Nephron progenitor cell (in vitro differentiated cells): ENCODE results near the gene MBD3L2.
"Not testable (repeated sequence)": the region's sequence is repeated elsewhere in the genome, so short reads cannot be mapped to it uniquely, and the experiment has no call there.

Experiments
- DNase-seq: peaks from one replicate; pipeline ENCODE4 v3.0.0; 2021
- H3K27ac Mint-ChIP-seq: 2 replicates; pipeline ENCODE4 v1.8.0; 2021; ENCODE audit warnings: mild to moderate bottlenecking, moderate library complexity, mixed read lengths
- H3K27me3 Mint-ChIP-seq: 2 replicates; pipeline ENCODE4 v1.8.0; 2021; ENCODE audit warnings: mild to moderate bottlenecking, low read depth, mixed read lengths; ENCODE audit not compliant: poor library complexity
- H3K36me3 Mint-ChIP-seq: 2 replicates; pipeline ENCODE4 v1.8.0; 2021; ENCODE audit warnings: low read depth, mixed read lengths
- H3K4me1 Mint-ChIP-seq: 2 replicates; pipeline ENCODE4 v1.8.0; 2021; ENCODE audit warnings: mixed read lengths
- H3K4me3 Mint-ChIP-seq: 2 replicates; pipeline ENCODE4 v1.8.0; 2021; ENCODE audit warnings: mild to moderate bottlenecking, moderate library complexity, mixed read lengths
- H3K9me3 Mint-ChIP-seq: 2 replicates; pipeline ENCODE4 v1.8.0; 2021; ENCODE audit warnings: mild to moderate bottlenecking, moderate library complexity, mixed read lengths
- CTCF ChIP-seq: fragments of 200-600 bp; sonication (generic); IDR thresholded peaks from 2 replicates; pipeline ENCODE4 v1.5.0; 2021; ENCODE audit warnings: antibody characterized with exemption

The MBD3L2 gene

GRCh38 chr19:7049021-7049420, at the start of gene MBD3L2:
MBD3L2 (plus strand) TSS chr19:7049321; CDS start chr19:7049374, 53 bp downstream.
- not testable (repeated sequence) for DNase-seq, H3K4me3 Mint-ChIP-seq, H3K9me3 Mint-ChIP-seq, H3K27ac Mint-ChIP-seq, H3K4me1 Mint-ChIP-seq, H3K27me3 Mint-ChIP-seq, H3K36me3 Mint-ChIP-seq

GRCh38 chr19:6999933-7000332, 49.2 kb upstream of the MBD3L2 start:
- no peak for TF ChIP-seq CTCF
- H3K27me3 Mint-ChIP-seq: peaks cover 3% of the 10 kb centered on the region
- no peak for DNase-seq
- H3K9me3 Mint-ChIP-seq: peaks cover 78% of the 10 kb centered on the region
- no peak overlapping the region for H3K27ac Mint-ChIP-seq
- H3K4me1 Mint-ChIP-seq: no peaks in the 10 kb centered on the region
- no peak overlapping the region for H3K4me3 Mint-ChIP-seq
- H3K36me3 Mint-ChIP-seq: peaks cover 5% of the 10 kb centered on the region

- Mint-ChIP-seq H3K4me3 (no peak overlapping the region), H3K27me3 (peaks cover 3% of the 10 kb centered on the region), H3K9me3 (peaks cover 75% of the 10 kb centered on the region), H3K27ac (no peak overlapping the region), H3K4me1 (no peaks in the 10 kb centered on the region), H3K36me3 (peaks cover 1% of the 10 kb centered on the region)
- no peak for DNase-seq
- TF ChIP-seq CTCF: no peak
These were observed 48.8 kb upstream of the MBD3L2 start for GRCh38 chr19:7000333-7000732.

- Mint-ChIP-seq H3K36me3 (no peaks in the 10 kb centered on the region), H3K4me3 (no peak overlapping the region), H3K9me3 (peaks cover 70% of the 10 kb centered on the region), H3K27me3 (peaks cover 3% of the 10 kb centered on the region), H3K27ac (no peak overlapping the region), H3K4me1 (no peaks in the 10 kb centered on the region)
- no peak for TF ChIP-seq CTCF
- no peak for DNase-seq
These were observed 48.3 kb upstream of the MBD3L2 start for GRCh38 chr19:7000816-7001215.

GRCh38 chr19:7004313-7004931, 44.7 kb upstream of the MBD3L2 start:
- no peaks in the 10 kb centered on the region for H3K4me1 Mint-ChIP-seq
- peaks cover 69% of the 10 kb centered on the region for H3K9me3 Mint-ChIP-seq
- no peak overlapping the region for H3K4me3 Mint-ChIP-seq
- peaks cover 6% of the 10 kb centered on the region for H3K27me3 Mint-ChIP-seq
- TF ChIP-seq CTCF: peak; percentile 58
- H3K27ac Mint-ChIP-seq: no peak overlapping the region
- peak; percentile 4 for DNase-seq
- H3K36me3 Mint-ChIP-seq: no peaks in the 10 kb centered on the region

GRCh38 chr19:7006135-7006704, 42.9 kb upstream of the MBD3L2 start:
- DNase-seq: no peak
- Mint-ChIP-seq H3K27me3 (peaks cover 6% of the 10 kb centered on the region), H3K36me3 (no peaks in the 10 kb centered on the region), H3K4me1 (no peaks in the 10 kb centered on the region), H3K9me3 (peaks cover 64% of the 10 kb centered on the region), H3K4me3 (no peak overlapping the region), H3K27ac (no peak overlapping the region)
- no peak for TF ChIP-seq CTCF
